TTC549 (cell line): Measurements from ENCODE around the gene PHRF1.

ENCODE experiments used
- FAIRE-seq: peaks from 2 replicates; lab custom pipeline; 2012; peaks lifted over from hg19 to GRCh38; lab: Jason Lieb, UNC

Gene PHRF1

GRCh38 chr11:601573-602245, 25.4 kb downstream of the PHRF1 start:
- FAIRE-seq = no peak

- no peak for FAIRE-seq
Observed at GRCh38 chr11:603154-603553, 26.9 kb downstream of the PHRF1 start.

GRCh38 chr11:605286-606129, 29.2 kb downstream of the PHRF1 start:
- FAIRE-seq = no peak

GRCh38 chr11:606245-606644, 30.0 kb downstream of the PHRF1 start:
- no peak for FAIRE-seq

- FAIRE-seq = no peak
Observed at GRCh38 chr11:607020-607780, 30.9 kb downstream of the PHRF1 start.

GRCh38 chr11:607971-608659, 31.8 kb downstream of the PHRF1 start:
- FAIRE-seq = no peak

- no peak for FAIRE-seq
Observed at GRCh38 chr11:608791-609251, 32.6 kb downstream of the PHRF1 start.

GRCh38 chr11:609341-609811, 33.1 kb downstream of the PHRF1 start:
- no peak for FAIRE-seq

- FAIRE-seq = no peak
Observed at GRCh38 chr11:610146-610801, 34.0 kb downstream of the PHRF1 start.

- no peak for FAIRE-seq
Observed at GRCh38 chr11:611001-611996, 35.0 kb downstream of the PHRF1 start.

GRCh38 chr11:612201-612960, 36.1 kb downstream of the PHRF1 start:
- no peak for FAIRE-seq

GRCh38 chr11:612961-613300, 36.7 kb downstream of the PHRF1 start:
- no peak for FAIRE-seq

- FAIRE-seq = no peak
Observed at GRCh38 chr11:613369-613968, 37.2 kb downstream of the PHRF1 start.

GRCh38 chr11:614021-614622, 37.9 kb downstream of the PHRF1 start:
- no peak for FAIRE-seq

GRCh38 chr11:614623-615503, 38.6 kb downstream of the PHRF1 start:
- FAIRE-seq = no peak

- FAIRE-seq = no peak
Observed at GRCh38 chr11:615504-616319, 39.4 kb downstream of the PHRF1 start, which contains the start of gene IRF7. Gene IRF7, minus strand, starts transcription at chr11:615950. Its CDS starts 586 bp downstream, at chr11:615364.
